ENCODE measurements around the gene SLC19A2. TPM values are rescaled to one million over a fixed set of nuclear protein-coding genes. Genes with fewer than 3 reads are reported as not detected.
"Not testable (repeated sequence)": the region's sequence is repeated elsewhere in the genome, so short reads cannot be mapped to it uniquely, and the experiment has no call there.

The SLC19A2 gene
- 12.2 and 12.6 TPM in 2 replicates for total RNA-seq
- long read RNA-seq, partial matches to known transcripts = 3 of 12 reads
- long read RNA-seq, other reads (novel, unspliced or antisense) = 6 of 12 reads

GRCh38 chr1:169485431-169486280 lies at the start of gene SLC19A2:
TSS of gene SLC19A2 (minus strand) at chr1:169485944. CDS start at chr1:169485766, 178 bp downstream.
- TF ChIP-seq CTCF (conservative IDR thresholded peaks at IDR 0.05) = peak; percentile 44
- H3K36me3 Mint-ChIP-seq (ENCODE audit: low read depth) = no peaks in the 10 kb centered on the region
- no peaks in the 10 kb centered on the region for H3K9me3 Mint-ChIP-seq
- H3K4me1 Mint-ChIP-seq = peaks cover 53% of the 10 kb centered on the region
- H3K27me3 Mint-ChIP-seq (ENCODE audit: low read depth) = no peaks in the 10 kb centered on the region
- DNase-seq (ENCODE audit: low read depth, low spot score) = peak; percentile 86
- peak within 1 kb of the TSS; percentile 98 for H3K27ac Mint-ChIP-seq (ENCODE audit: unreplicated experiment)
- peak within 1 kb of the TSS; percentile 90 for H3K4me3 Mint-ChIP-seq

GRCh38 chr1:169534653-169535052 lies 48.9 kb upstream of the SLC19A2 start:
- Mint-ChIP-seq H3K27me3 (ENCODE audit: low read depth) (peaks cover 12% of the 10 kb centered on the region), H3K9me3 (no peaks in the 10 kb centered on the region), H3K4me1 (no peaks in the 10 kb centered on the region), H3K27ac (ENCODE audit: unreplicated experiment) (no peak overlapping the region), H3K4me3 (no peak overlapping the region), H3K36me3 (ENCODE audit: low read depth) (no peaks in the 10 kb centered on the region)
- no peak for DNase-seq (ENCODE audit: low read depth, low spot score)
- TF ChIP-seq CTCF (conservative IDR thresholded peaks at IDR 0.05) = no peak

GRCh38 chr1:169533528-169534190 lies 47.9 kb upstream of the SLC19A2 start:
- not testable (repeated sequence) for H3K27ac Mint-ChIP-seq (ENCODE audit: unreplicated experiment); H3K4me3 Mint-ChIP-seq; H3K36me3 Mint-ChIP-seq (ENCODE audit: low read depth); H3K4me1 Mint-ChIP-seq; H3K9me3 Mint-ChIP-seq; DNase-seq (ENCODE audit: low read depth, low spot score)
- peaks cover 12% of the 10 kb centered on the region for H3K27me3 Mint-ChIP-seq (ENCODE audit: low read depth)

GRCh38 chr1:169530448-169530847 lies 44.7 kb upstream of the SLC19A2 start:
- H3K36me3 Mint-ChIP-seq (ENCODE audit: low read depth) = no peaks in the 10 kb centered on the region
- DNase-seq (ENCODE audit: low read depth, low spot score) = no peak
- no peak for TF ChIP-seq CTCF (conservative IDR thresholded peaks at IDR 0.05)
- H3K27me3 Mint-ChIP-seq (ENCODE audit: low read depth) = peaks cover 12% of the 10 kb centered on the region
- H3K4me1 Mint-ChIP-seq = no peaks in the 10 kb centered on the region
- H3K27ac Mint-ChIP-seq (ENCODE audit: unreplicated experiment) = no peak overlapping the region
- H3K9me3 Mint-ChIP-seq = no peaks in the 10 kb centered on the region
- H3K4me3 Mint-ChIP-seq = no peak overlapping the region

GRCh38 chr1:169529068-169529642 lies 43.4 kb upstream of the SLC19A2 start:
- peaks cover 12% of the 10 kb centered on the region for H3K27me3 Mint-ChIP-seq (ENCODE audit: low read depth)
- no peaks in the 10 kb centered on the region for H3K36me3 Mint-ChIP-seq (ENCODE audit: low read depth)
- H3K27ac Mint-ChIP-seq (ENCODE audit: unreplicated experiment) = no peak overlapping the region
- DNase-seq (ENCODE audit: low read depth, low spot score) = no peak
- no peaks in the 10 kb centered on the region for H3K9me3 Mint-ChIP-seq
- H3K4me1 Mint-ChIP-seq = no peaks in the 10 kb centered on the region
- TF ChIP-seq CTCF (conservative IDR thresholded peaks at IDR 0.05) = no peak
- H3K4me3 Mint-ChIP-seq = no peak overlapping the region

Measured in neural crest cell (in vitro differentiated cells).